B cell (primary cell): ENCODE data around the gene MTUS2. TPM values are rescaled to one million over a fixed set of nuclear protein-coding genes. Genes with fewer than 3 reads are reported as not detected.

Experiments used
- ATAC-seq: fragments of 200-7000 bp; cut with Tn5 transposase; one replicate; pipeline ENCODE4 v1.10.0; 2021; ENCODE audit warnings: low read depth, mild to moderate bottlenecking, moderate number of reproducible peaks, moderate library complexity
- CTCF ChIA-PET: fragments of 350-600 bp; sonication (Branson Sonifier 250); formaldehyde crosslinking; loops from one replicate; lab custom pipeline; 2021; ENCODE audit warnings: antibody characterized with exemption, inconsistent platforms; lab: Charles Lee
- POLR2A ChIA-PET: fragments of 350-600 bp; sonication (Branson Sonifier 250); formaldehyde crosslinking; loops from one replicate; lab custom pipeline; 2021; ENCODE audit warnings: antibody characterized with exemption; lab: Charles Lee
- DNase-seq: peaks from one replicate; pipeline ENCODE4 v3.0.0; 2013
- H2AFZ ChIP-seq: 2 replicates; pipeline ENCODE4 v1.6.1; 2012; ENCODE audit warnings: mild to moderate bottlenecking, low read depth, low read length; ENCODE audit not compliant: insufficient read depth, poor library complexity, severe bottlenecking
- H3K27ac ChIP-seq, 2 donors: 1 replicate in 1 of 2; 2 replicates in 1 of 2; pipeline ENCODE4 v1.5.1; 2012 to 2013; ENCODE audit warnings: low read length in 2 of 2, mild to moderate bottlenecking in 2 of 2, moderate library complexity in 1 of 2
- H3K27me3 ChIP-seq, 4 experiments: fragments of 200-600 bp in 1 of 4; sonication (generic) in 1 of 4; replicated peaks in 1 of 4; 1 replicate in 2 of 4; 2 replicates in 2 of 4; pipeline versions ENCODE4 v1.6.1 to v1.7.0; 2013 to 2016; ENCODE audit warnings: low read length in 3 of 4, mild to moderate bottlenecking in 2 of 4, mixed read lengths in 1 of 4, moderate library complexity in 1 of 4; ENCODE audit not compliant: insufficient read depth in 4 of 4, control insufficient read depth in 3 of 4; ENCODE audit errors: control extremely low read depth in 1 of 4
- H3K36me3 ChIP-seq, 2 experiments: replicated peaks in 1 of 2; 1 replicate in 1 of 2; 2 replicates in 1 of 2; pipeline versions ENCODE4 v1.6.1 to v1.7.1; 2013; ENCODE audit warnings: low read length in 1 of 2; ENCODE audit not compliant: insufficient read depth in 2 of 2, control insufficient read depth in 1 of 2; ENCODE audit errors: control extremely low read depth in 1 of 2, extremely low read depth in 1 of 2
- H3K4me1 ChIP-seq, 2 donors: fragments of 200-600 bp in 1 of 2; sonication (generic) in 1 of 2; 1 replicate in 1 of 2; 2 replicates in 1 of 2; pipeline versions ENCODE4 v1.5.1 to v1.6.1; 2013 to 2017; ENCODE audit warnings: low read length in 2 of 2; ENCODE audit not compliant: control insufficient read depth in 2 of 2, insufficient read depth in 2 of 2
- H3K4me2 ChIP-seq: replicated peaks from 2 replicates; pipeline ENCODE3; 2012; ENCODE audit warnings: mild to moderate bottlenecking, low read depth, low read length; ENCODE audit not compliant: poor library complexity, severe bottlenecking
- H3K4me3 ChIP-seq, 5 experiments: fragments of 200-600 bp in 1 of 5; sonication (generic) in 1 of 5; 1 replicate in 3 of 5; 2 replicates in 2 of 5; pipeline versions ENCODE4 v1.5.1 to v1.7.0; 2011 to 2016; ENCODE audit warnings: low read length in 4 of 5, mild to moderate bottlenecking in 4 of 5, low read depth in 2 of 5, control low read depth in 1 of 5, moderate library complexity in 1 of 5; ENCODE audit not compliant: insufficient read depth in 1 of 5; ENCODE audit errors: control extremely low read depth in 1 of 5, extremely low read depth in 1 of 5
- H3K79me2 ChIP-seq: fragments of 200-600 bp; sonication (generic); one replicate; pipeline ENCODE4 v1.6.0; 2016; ENCODE audit warnings: low read length; ENCODE audit not compliant: control insufficient read depth, insufficient read depth
- H3K9ac ChIP-seq: fragments of 200-600 bp; sonication (generic); 2 replicates; pipeline ENCODE4 v1.6.1; 2017; ENCODE audit warnings: mild to moderate bottlenecking, low read length, moderate library complexity
- H3K9me3 ChIP-seq, 3 donors: one replicate each; pipeline versions ENCODE4 v1.6.1 to v1.7.1; 2013; ENCODE audit warnings: low read length in 2 of 3; ENCODE audit not compliant: control insufficient read depth in 2 of 3, insufficient read depth in 1 of 3; ENCODE audit errors: control extremely low read depth in 1 of 3
- H4K20me1 ChIP-seq: 2 replicates; pipeline ENCODE4 v1.6.0; 2012; ENCODE audit warnings: mild to moderate bottlenecking, low read length; ENCODE audit not compliant: insufficient read depth, control insufficient read depth, poor library complexity, severe bottlenecking
- H3K27ac Mint-ChIP-seq: one replicate; pipeline ENCODE4 v1.8.0; 2021; ENCODE audit warnings: mixed read lengths
- H3K27me3 Mint-ChIP-seq: one replicate; pipeline ENCODE4 v1.8.0; 2021; ENCODE audit warnings: mixed read lengths
- H3K4me1 Mint-ChIP-seq: one replicate; pipeline ENCODE4 v1.8.0; 2021; ENCODE audit warnings: mixed read lengths
- H3K4me3 Mint-ChIP-seq: one replicate; pipeline ENCODE4 v1.8.0; 2021; ENCODE audit warnings: mixed read lengths
- H3K9me3 Mint-ChIP-seq: one replicate; pipeline ENCODE4 v1.8.0; 2022; ENCODE audit warnings: mixed read lengths; ENCODE audit not compliant: insufficient read depth
- CTCF ChIP-seq: fragments of 200-600 bp; IDR thresholded peaks from one replicate; pipeline ENCODE4 v1.8.0; 2022; ENCODE audit warnings: antibody characterized with exemption, mild to moderate bottlenecking
- EZH2 ChIP-seq: IDR thresholded peaks from 2 replicates; pipeline ENCODE4 v1.6.1; 2012; ENCODE audit warnings: borderline replicate concordance, low read depth, mild to moderate bottlenecking, moderate library complexity, low read length; ENCODE audit not compliant: insufficient read depth, poor library complexity, severe bottlenecking
- whole genome bisulfite sequencing: methylation state at CpG from one replicate; pipeline ENCODE4 v1.1.5; 2013; ENCODE audit warnings: missing lambda C conversion rate; ENCODE audit not compliant: insufficient coverage; 5-methylcytosine and 5-hydroxymethylcytosine counted together
- intact Hi-C: fragments of 100-400 bp; cut with micrococcal nuclease; formaldehyde crosslinking; loops from one replicate; pipeline ENCODE4 v1.10.0; 2022
- polyA plus RNA-seq: library from polyadenylated mRNA; depleted of rRNA; stranded (reverse); fragments of >200 nt; gene quantifications from 2 replicates; pipeline ENCODE4 v1.2.3, GENCODE V29; 2012
- total RNA-seq, 2 donors: library from RNA; stranded (reverse); fragments of 120-200 nt in 1 of 2; gene quantifications; 1 replicate in 1 of 2; 2 replicates in 1 of 2; pipeline versions ENCODE4 v1.2.3 to v1.2.4, GENCODE V29; 2013 to 2022

The MTUS2 gene
- total and polyA plus RNA-seq, 2 donors (not counting 1 experiment from before 2014, with no cell fraction given): 0.12 TPM; not detected in 1

DNA sequence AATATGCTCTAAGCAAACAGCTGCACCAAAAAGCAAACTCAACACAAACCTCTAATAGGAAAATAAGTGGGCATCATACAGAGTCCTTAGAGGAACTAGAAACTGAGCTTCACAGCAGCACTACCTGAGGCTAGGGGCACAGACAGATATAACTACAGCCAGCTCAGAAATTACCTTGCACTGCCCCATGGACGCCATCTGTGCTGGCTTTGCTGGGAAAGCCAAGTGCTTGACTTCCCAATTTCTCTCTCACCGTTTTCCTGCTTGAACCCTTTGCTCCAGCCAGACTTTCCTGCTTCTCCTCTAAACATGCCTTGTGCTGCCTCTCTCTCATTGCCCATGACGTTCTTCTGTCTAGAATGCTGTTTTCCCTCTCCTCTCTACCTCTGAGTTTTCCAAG, 29.3 kb downstream of the MTUS2 start:
- Histone ChIP-seq H3K9me3 (no peaks in the 10 kb centered on the region), H4K20me1 (no peaks in the 10 kb centered on the region), H3K4me3 (no peak overlapping the region), H3K27ac (no peak overlapping the region), H3K27me3 (peaks cover 0 to 3% (median 0%) of the 10 kb centered on the region in 4 experiments), H3K79me2 (no peaks in the 10 kb centered on the region), H3K36me3 (no peaks in the 10 kb centered on the region), H3K4me1 (peaks cover 15 to 19% of the 10 kb centered on the region in 2 donors), H2AFZ (no peak overlapping the region), H3K4me2 (no peak overlapping the region), H3K9ac (no peak overlapping the region)
- ChIA-PET CTCF (no interaction called here), POLR2A (no interaction called here)
- H3K9me3 Mint-ChIP-seq: no peaks in the 10 kb centered on the region
- ATAC-seq: no peak
- TF ChIP-seq CTCF (no peak), EZH2 (no peak)
- no peak overlapping the region for H3K27ac Mint-ChIP-seq
- no peak for DNase-seq
- intact Hi-C loops: no loop called here
- H3K27me3 Mint-ChIP-seq: peaks cover 16% of the 10 kb centered on the region
- 77% methylated on average over 3 of the region's 3 CpGs for WGBS
- H3K4me1 Mint-ChIP-seq: peaks cover 23% of the 10 kb centered on the region
- H3K4me3 Mint-ChIP-seq: no peak overlapping the region

DNA sequence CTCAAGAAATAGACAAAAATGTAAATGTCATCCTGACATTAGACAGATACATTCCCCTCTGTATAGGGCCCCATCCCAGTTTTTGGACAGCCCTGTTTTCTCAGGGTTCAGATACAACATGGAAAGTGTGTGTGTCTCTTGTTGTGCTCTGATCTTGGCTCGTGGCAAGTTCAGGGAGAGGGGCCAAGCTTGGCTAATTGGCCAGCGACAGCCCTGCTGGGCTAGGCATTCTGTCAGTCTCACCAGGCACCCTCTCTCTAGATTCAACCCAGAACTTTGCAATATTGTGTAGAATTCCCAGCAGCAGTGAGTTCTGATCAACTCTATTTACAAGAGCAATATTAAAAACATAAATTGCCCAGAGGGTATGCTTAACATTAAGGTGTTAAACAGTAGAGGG, 30.1 kb downstream of the MTUS2 start:
- H3K36me3 ChIP-seq: no peaks in the 10 kb centered on the region
- DNase-seq (no peak), ATAC-seq (no peak)
- no peaks in the 10 kb centered on the region for H3K9me3 ChIP-seq
- H3K27ac Mint-ChIP-seq: no peak overlapping the region
- H3K27me3 ChIP-seq: peaks cover 0 to 3% (median 0%) of the 10 kb centered on the region in 4 experiments
- H2AFZ ChIP-seq: no peak overlapping the region
- no peak overlapping the region for H3K9ac ChIP-seq
- no peak overlapping the region for H3K4me2 ChIP-seq
- no peaks in the 10 kb centered on the region for H3K9me3 Mint-ChIP-seq
- H3K4me3 ChIP-seq: no peak overlapping the region
- H3K27ac ChIP-seq: no peak overlapping the region
- H3K79me2 ChIP-seq: no peaks in the 10 kb centered on the region
- H3K4me3 Mint-ChIP-seq: no peak overlapping the region
- ChIA-PET POLR2A (no interaction called here), CTCF (no interaction called here)
- peaks cover 15% of the 10 kb centered on the region for H3K27me3 Mint-ChIP-seq
- H3K4me1 Mint-ChIP-seq: peaks cover 23% of the 10 kb centered on the region
- TF ChIP-seq EZH2 (no peak), CTCF (no peak)
- no peaks in the 10 kb centered on the region for H4K20me1 ChIP-seq
- WGBS: 78% methylated on average over 1 of the region's 2 CpGs
- H3K4me1 ChIP-seq: peaks cover 15 to 19% of the 10 kb centered on the region in 2 donors
- intact Hi-C loops: no loop called here
